H1 (cell line): ENCODE data around the gene CCNI. TPM values are rescaled to one million over a fixed set of nuclear protein-coding genes. Genes with fewer than 3 reads are reported as not detected.

ENCODE experiments used
- CTCF ChIA-PET: fragments of 300-600 bp; sonication (Branson Sonifier 250); formaldehyde crosslinking; loops from one replicate; lab custom pipeline; 2021; ENCODE audit not compliant: partially characterized antibody; lab: Charles Lee
- POLR2A ChIA-PET: fragments of 300-600 bp; sonication (Branson Sonifier 250); formaldehyde crosslinking; loops from one replicate; lab custom pipeline; 2021; ENCODE audit warnings: inconsistent platforms; ENCODE audit not compliant: partially characterized antibody; lab: Charles Lee
- DNase-seq, 2 experiments: peaks; one replicate each; pipeline versions ENCODE4 v3.0.0 to v3.0.0-alpha.2; 2010 to 2022; ENCODE audit warnings: low spot score in 2 of 2, low read depth in 1 of 2, mixed read lengths in 1 of 2
- FAIRE-seq: peaks from 2 replicates; lab custom pipeline; 2011; peaks lifted over from hg19 to GRCh38; lab: Jason Lieb, UNC
- H2AFZ ChIP-seq: 2 replicates; pipeline ENCODE4 v1.8.1; 2012; ENCODE audit warnings: low read length, inconsistent platforms
- H2AK5ac ChIP-seq: 2 replicates; pipeline ENCODE4 v1.6.1; 2013; ENCODE audit warnings: low read depth, low read length
- H2BK120ac ChIP-seq: replicated peaks from 2 replicates; pipeline ENCODE3; 2013; ENCODE audit warnings: low read depth, low read length, inconsistent platforms
- H2BK12ac ChIP-seq: 2 replicates; pipeline ENCODE4 v1.6.1; 2013; ENCODE audit warnings: low read depth, low read length
- H2BK15ac ChIP-seq: 2 replicates; pipeline ENCODE4 v1.6.1; 2013; ENCODE audit warnings: low read length
- H2BK20ac ChIP-seq: 2 replicates; pipeline ENCODE4 v1.6.1; 2013; ENCODE audit warnings: low read length
- H2BK5ac ChIP-seq: 2 replicates; pipeline ENCODE4 v1.6.1; 2013; ENCODE audit warnings: low read depth, low read length
- H3K14ac ChIP-seq: 2 replicates; pipeline ENCODE4 v1.6.1; 2013; ENCODE audit warnings: inconsistent platforms; ENCODE audit not compliant: insufficient read length
- H3K18ac ChIP-seq: 2 replicates; pipeline ENCODE4 v1.6.1; 2013; ENCODE audit warnings: low read length; ENCODE audit errors: extremely low read depth
- H3K23ac ChIP-seq: 2 replicates; pipeline ENCODE4 v1.6.1; 2013; ENCODE audit warnings: inconsistent platforms; ENCODE audit not compliant: insufficient read length
- H3K23me2 ChIP-seq: 2 replicates; pipeline ENCODE4 v1.6.1; 2013; ENCODE audit warnings: low read depth, low read length
- H3K27ac ChIP-seq: 2 replicates; pipeline ENCODE4 v1.6.1; 2011; ENCODE audit warnings: low read depth, low read length, inconsistent platforms
- H3K27me3 ChIP-seq, 4 experiments: replicated peaks in 1 of 4; 1 replicate in 1 of 4; 2 replicates in 3 of 4; pipeline versions ENCODE4 v1.6.1 to v1.8.1; 2011 to 2013; ENCODE audit warnings: low read length in 3 of 4, mild to moderate bottlenecking in 3 of 4, inconsistent platforms in 2 of 4, mixed read lengths in 2 of 4, moderate library complexity in 1 of 4; ENCODE audit not compliant: control insufficient read depth in 3 of 4, insufficient read depth in 3 of 4; ENCODE audit errors: extremely low read depth in 1 of 4
- H3K36me3 ChIP-seq, 4 experiments: 2 replicates each; pipeline versions ENCODE4 v1.6.1 to v1.8.1; 2011 to 2013; ENCODE audit warnings: mild to moderate bottlenecking in 4 of 4, low read length in 3 of 4, moderate library complexity in 2 of 4, control low read depth in 1 of 4, inconsistent platforms in 1 of 4; ENCODE audit not compliant: insufficient read depth in 4 of 4, control insufficient read depth in 2 of 4
- H3K4ac ChIP-seq: replicated peaks from 2 replicates; pipeline ENCODE3; 2013; ENCODE audit warnings: low read length, low read depth, mixed read lengths, inconsistent platforms; ENCODE audit not compliant: insufficient read length
- H3K4me1 ChIP-seq, 4 experiments: replicated peaks in 1 of 4; 1 replicate in 1 of 4; 2 replicates in 3 of 4; pipeline versions ENCODE4 v1.6.1 to v1.8.1; 2011 to 2013; ENCODE audit warnings: low read length in 3 of 4, inconsistent platforms in 2 of 4, mixed read lengths in 1 of 4; ENCODE audit not compliant: insufficient read depth in 4 of 4, control insufficient read depth in 3 of 4
- H3K4me2 ChIP-seq, 2 experiments: 2 replicates each; pipeline versions ENCODE4 v1.6.1 to v1.8.1; 2011 to 2013; ENCODE audit warnings: low read depth in 2 of 2, low read length in 2 of 2, control low read depth in 1 of 2, inconsistent platforms in 1 of 2, mild to moderate bottlenecking in 1 of 2; ENCODE audit not compliant: insufficient read depth in 1 of 2
- H3K4me3 ChIP-seq, 4 experiments: fragments of 200-600, 300-600 bp in 1 of 4; sonication (generic), shearing (Covaris generic), sonication (Bioruptor Twin) in 1 of 4; 2 replicates each; pipeline versions ENCODE4 v1.5.1 to v1.8.1; 2011 to 2016; ENCODE audit warnings: low read length in 4 of 4, low read depth in 3 of 4, control low read depth in 2 of 4, inconsistent platforms in 2 of 4, mild to moderate bottlenecking in 2 of 4, mixed read lengths in 1 of 4, moderate library complexity in 1 of 4; ENCODE audit not compliant: insufficient read depth in 2 of 4; ENCODE audit errors: extremely low read depth in 1 of 4
- H3K56ac ChIP-seq: replicated peaks from 2 replicates; pipeline ENCODE3; 2013; ENCODE audit warnings: low read depth, mild to moderate bottlenecking, mixed read lengths, low read length, inconsistent platforms; ENCODE audit not compliant: insufficient read length
- H3K79me1 ChIP-seq: 2 replicates; pipeline ENCODE4 v1.6.1; 2013; ENCODE audit warnings: low read depth, low read length, control low read depth
- H3K79me2 ChIP-seq, 2 experiments: 2 replicates each; pipeline versions ENCODE4 v1.6.1 to v1.8.1; 2012 to 2013; ENCODE audit warnings: low read length in 2 of 2, mild to moderate bottlenecking in 2 of 2, inconsistent platforms in 1 of 2; ENCODE audit not compliant: insufficient read depth in 2 of 2, control insufficient read depth in 1 of 2
- H3K9ac ChIP-seq, 4 experiments: replicated peaks in 1 of 4; 1 replicate in 1 of 4; 2 replicates in 3 of 4; pipeline versions ENCODE4 v1.6.1 to v1.8.1; 2011 to 2013; ENCODE audit warnings: low read depth in 3 of 4, low read length in 3 of 4, control low read depth in 2 of 4, mild to moderate bottlenecking in 2 of 4, moderate library complexity in 2 of 4, inconsistent platforms in 1 of 4; ENCODE audit errors: extremely low read depth in 1 of 4
- H3K9me3 ChIP-seq, 2 experiments: 2 replicates each; pipeline versions ENCODE4 v1.6.1 to v1.8.1; 2012 to 2013; ENCODE audit warnings: mild to moderate bottlenecking in 2 of 2, moderate library complexity in 2 of 2, control low read depth in 1 of 2, inconsistent platforms in 1 of 2, low read depth in 1 of 2, low read length in 1 of 2, mixed read lengths in 1 of 2; ENCODE audit not compliant: insufficient read depth in 2 of 2
- H4K20me1 ChIP-seq, 2 experiments: replicated peaks in 1 of 2; 2 replicates each; pipeline versions ENCODE3 to v1.8.1; 2011 to 2013; ENCODE audit warnings: inconsistent platforms in 2 of 2, low read length in 2 of 2, mild to moderate bottlenecking in 1 of 2; ENCODE audit not compliant: insufficient read depth in 2 of 2, control insufficient read depth in 1 of 2
- H4K5ac ChIP-seq: 2 replicates; pipeline ENCODE4 v1.6.1; 2013; ENCODE audit warnings: low read length, low read depth, mixed read lengths, inconsistent platforms; ENCODE audit not compliant: insufficient read length
- H4K8ac ChIP-seq: 2 replicates; pipeline ENCODE4 v1.8.0; 2013; ENCODE audit warnings: mild to moderate bottlenecking, moderate library complexity, low read length, inconsistent platforms; ENCODE audit not compliant: insufficient read depth; ENCODE audit errors: extremely low read depth
- H4K91ac ChIP-seq: replicated peaks from 2 replicates; pipeline ENCODE3; 2013; ENCODE audit warnings: low read length, mixed read lengths, inconsistent platforms; ENCODE audit not compliant: insufficient read length
- RXRA ChIP-seq: IDR thresholded peaks from 2 replicates; pipeline ENCODE4 v1.6.1; 2011; ENCODE audit warnings: low read depth, mild to moderate bottlenecking, low read length, moderate library complexity; ENCODE audit not compliant: insufficient read depth
- USF2 ChIP-seq: IDR thresholded peaks from 2 replicates; pipeline ENCODE4 v1.6.1; 2011; ENCODE audit warnings: low read length, improper control_type of control experiment
- WGBS, 2 experiments: shearing (Covaris generic) in 1 of 2; methylation state at CpG; one replicate each; pipeline versions ENCODE4 v1.1.6 to v1.1.7; 2013 to 2015; ENCODE audit warnings: low lambda C conversion rate in 2 of 2, mixed read lengths in 2 of 2, inconsistent platforms in 1 of 2, low coverage in 1 of 2, missing lambda C conversion rate in 1 of 2; ENCODE audit not compliant: insufficient replicate concordance in 2 of 2, insufficient coverage in 1 of 2, insufficient read length in 1 of 2; ENCODE audit errors: extremely low coverage in 1 of 2, missing lambda C conversion rate in 1 of 2; 5-methylcytosine and 5-hydroxymethylcytosine counted together
- polyA plus RNA-seq, 7 experiments: library from polyadenylated mRNA; depleted of rRNA in 3 of 7; stranded (reverse) in 5 of 7; unstranded in 2 of 7; fragments of >200 nt in 5 of 7; fragments of 200-250 nt in 2 of 7; gene quantifications; 1 replicate in 5 of 7; 2 replicates in 1 of 7; 4 replicates in 1 of 7; pipeline versions ENCODE4 v1.2.1 to v1.2.3, GENCODE V29; 2011 to 2013; ENCODE audit warnings: missing spikeins in 2 of 7, mixed read lengths in 2 of 7
- total RNA-seq: library from RNA; stranded (reverse); fragmentation: NEBNext Ultra II Directional; extraction: Animal tissue kit (Norgen Biotek cat#: 25700); gene quantifications from 2 replicates; pipeline ENCODE4 v1.2.1, GENCODE V29; 2021

Gene CCNI
- total and polyA plus RNA-seq, 2 of the 8 experiments (the other 6 are each of a cell fraction or from before 2014, with no cell fraction given), result 97.8 to 234 TPM

DNA sequence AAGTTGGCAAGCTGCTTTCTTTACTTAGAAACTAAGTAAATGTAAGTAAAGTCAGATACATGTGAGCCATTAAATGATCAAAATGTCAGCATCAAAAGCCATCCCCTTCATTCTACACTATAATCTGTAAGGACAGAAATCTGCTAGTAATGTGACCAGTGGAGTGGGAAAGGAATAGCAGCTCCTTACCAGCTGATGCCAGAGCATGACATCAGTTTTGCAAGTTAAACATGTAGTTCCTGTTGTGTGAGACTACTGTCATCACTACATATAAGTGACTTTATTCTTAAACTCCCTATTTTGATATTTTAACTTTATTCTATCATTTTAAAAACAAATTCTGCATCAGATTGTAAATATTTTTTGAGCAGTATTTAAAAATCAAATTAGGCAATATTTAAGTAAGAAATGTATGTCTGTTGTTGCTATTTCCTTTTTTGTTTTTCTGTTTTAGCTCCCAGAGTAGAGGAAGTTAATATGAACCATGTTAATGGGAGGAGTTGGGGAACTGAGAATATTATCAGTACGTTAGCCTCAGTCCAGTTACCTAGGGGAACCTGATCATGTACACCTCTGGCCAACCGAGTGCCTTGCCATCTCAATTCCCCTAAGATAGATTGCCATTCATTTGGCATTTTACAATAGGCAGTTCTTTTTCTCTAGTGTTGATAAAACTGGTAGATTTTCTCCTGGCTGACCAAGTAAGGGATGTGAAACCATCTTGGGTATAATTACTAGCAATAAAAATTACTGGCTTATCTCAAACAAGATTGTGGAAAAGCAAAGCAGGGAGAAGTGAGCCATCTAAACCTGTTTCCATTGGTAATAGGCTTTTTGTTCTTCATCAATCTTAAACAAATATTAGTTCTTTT, 34.7 kb downstream of the CCNI start:
- no peak overlapping the region for H2AFZ ChIP-seq
- no peak overlapping the region for H2AK5ac ChIP-seq
- H4K8ac ChIP-seq, result no peak overlapping the region
- no peak overlapping the region for H2BK120ac ChIP-seq
- no peaks in the 10 kb centered on the region for H3K9me3 ChIP-seq
- H3K23me2 ChIP-seq, result no peaks in the 10 kb centered on the region
- TF ChIP-seq RXRA (no peak), USF2 (no peak)
- H3K9ac ChIP-seq, result no peak overlapping the region
- no peak overlapping the region for H2BK20ac ChIP-seq
- no peak overlapping the region for H3K4ac ChIP-seq
- no peak overlapping the region for H3K23ac ChIP-seq
- peaks cover 0 to 3% (median 0%) of the 10 kb centered on the region in 4 experiments; a peak in 1 of 7 replicates for H3K4me1 ChIP-seq
- ChIA-PET POLR2A (no interaction called here), CTCF (interaction anchor here (1.0 to 13.6 kb wide), 9 partner anchors 9 to 162 kb away, joined by 3 to 258 read pairs (median 6); no protein-coding TSS in a partner anchor)
- no peak overlapping the region for H3K14ac ChIP-seq
- peaks cover 0 to 2% (median 0%) of the 10 kb centered on the region in 4 experiments; a peak in 1 of 8 replicates for H3K36me3 ChIP-seq
- H3K18ac ChIP-seq, result no peak overlapping the region
- H2BK5ac ChIP-seq, result no peak overlapping the region
- H4K5ac ChIP-seq, result no peak overlapping the region
- H3K79me2 ChIP-seq, result no peaks in the 10 kb centered on the region
- no peak overlapping the region for H4K91ac ChIP-seq
- no peaks in the 10 kb centered on the region for H3K79me1 ChIP-seq
- no peak for DNase-seq
- no peak overlapping the region for H3K4me3 ChIP-seq
- no peak overlapping the region for H3K4me2 ChIP-seq
- no peak for FAIRE-seq
- H3K56ac ChIP-seq, result no peak overlapping the region
- peaks cover 1 to 2% of the 10 kb centered on the region in 2 experiments for H4K20me1 ChIP-seq
- H3K27me3 ChIP-seq, result no peaks in the 10 kb centered on the region
- WGBS, 2 experiments, result 98% methylated on average over 2 of the region's 2 CpGs; no CpG with 5 or more reads in 1 of the 2 experiments
- no peak overlapping the region for H2BK15ac ChIP-seq
- H3K27ac ChIP-seq, result no peak overlapping the region
- H2BK12ac ChIP-seq, result no peak overlapping the region
